Upper lobe of left lung (tissue), 4 donors: ENCODE data around the gene OTUD5.

Source experiments
- CTCF ChIP-seq, 6 experiments: fragments of 450-650 bp in 4 of 6; fragments of 200-600 bp in 2 of 6; sonication (generic) in 2 of 6; IDR thresholded peaks; one replicate each; pipeline ENCODE4 v1.5.1; 2016 to 2019; ENCODE audit warnings: antibody characterized with exemption in 6 of 6
- POLR2A ChIP-seq, 4 donors: fragments of 450-650 bp; IDR thresholded peaks; one replicate each; pipeline ENCODE4 v1.5.1; 2016 to 2017; ENCODE audit warnings: antibody characterized with exemption in 4 of 4, mild to moderate bottlenecking in 2 of 4

DNA sequence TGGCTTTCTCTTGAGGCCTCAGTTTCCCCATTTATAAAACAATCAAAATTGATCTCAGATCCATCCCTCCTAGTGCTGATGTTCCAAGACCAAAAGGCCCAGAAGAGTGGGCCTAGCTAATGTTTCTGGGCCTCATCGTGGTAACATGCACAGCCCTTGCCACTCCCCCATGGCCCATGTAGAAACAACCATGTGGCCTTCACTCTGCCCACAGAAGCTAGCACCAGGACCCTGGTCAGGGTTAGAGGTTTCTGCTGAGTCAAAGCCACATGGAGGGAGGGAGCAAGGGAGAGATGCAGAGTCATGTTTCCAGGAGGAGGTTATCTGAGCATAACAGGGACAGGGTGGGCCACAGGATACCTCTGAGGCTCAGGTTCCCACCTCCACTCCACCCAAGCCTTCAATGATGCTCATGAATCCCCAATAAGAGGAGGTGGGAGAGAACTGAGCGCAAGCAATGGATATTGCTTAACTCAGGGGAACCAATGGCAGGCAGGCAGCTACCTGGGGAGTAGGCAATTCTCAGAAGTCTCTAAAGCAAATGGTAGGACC is 16.9 kb downstream of the OTUD5 start:
- TF ChIP-seq CTCF (IDR thresholded peaks at IDR 0.05): no peak
- no peak for TF ChIP-seq POLR2A (IDR thresholded peaks at IDR 0.05)
